HL-60 (cell line): Measurements from ENCODE around the gene KRT85.

Experiments used
- CTCF ChIP-seq: IDR thresholded peaks from one replicate; pipeline ENCODE4 v1.5.1; 2011; ENCODE audit warnings: low read length, control low read depth, inconsistent platforms; ENCODE audit not compliant: insufficient read depth
- GABPA ChIP-seq: IDR thresholded peaks from 2 replicates; pipeline ENCODE4 v1.6.1; 2012; ENCODE audit warnings: low read depth
- POLR2AphosphoS5 ChIP-seq: IDR thresholded peaks from 2 replicates; pipeline ENCODE4 v1.6.1; 2012; ENCODE audit warnings: low read depth
- REST ChIP-seq: IDR thresholded peaks from 2 replicates; pipeline ENCODE4 v1.6.1; 2012; ENCODE audit warnings: low read depth; ENCODE audit not compliant: insufficient replicate concordance
- SPI1 ChIP-seq: IDR thresholded peaks from 2 replicates; pipeline ENCODE4 v1.6.1; 2012; ENCODE audit warnings: low read depth, mild to moderate bottlenecking, borderline replicate concordance

- TF ChIP-seq POLR2AphosphoS5 = no peak
- no peak for TF ChIP-seq CTCF
- TF ChIP-seq REST = no peak
- TF ChIP-seq GABPA = no peak
- no peak for TF ChIP-seq SPI1
Measured at GRCh38 chr12:52358575-52359350, 8.5 kb downstream of the KRT85 start.
